ENCODE results near the gene OR52J3. TPM values are rescaled to one million over a fixed set of nuclear protein-coding genes. Genes with fewer than 3 reads are reported as not detected.

Gene OR52J3
- polyA plus RNA-seq, 1 donor (not counting 4 experiments of a cell fraction or from before 2014, with no cell fraction given), result not detected

DNA sequence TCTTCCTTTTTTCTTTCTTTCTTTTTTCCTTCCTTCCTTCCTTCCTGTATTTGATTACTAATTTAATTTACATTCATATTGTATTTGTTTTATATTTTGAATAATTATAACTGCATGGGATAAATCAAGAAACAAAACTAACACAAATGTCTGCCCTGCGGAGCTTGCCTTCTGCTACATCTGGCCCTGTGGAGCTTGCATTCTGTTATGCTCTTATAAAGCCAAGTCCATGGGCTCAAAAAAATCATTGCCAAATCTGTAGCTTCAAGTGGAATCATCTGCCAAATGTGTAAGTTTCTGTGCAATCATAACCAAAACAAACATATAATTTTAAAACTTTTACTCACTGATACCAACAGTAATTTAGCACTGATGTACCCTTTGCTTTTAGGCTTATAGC is 8.0 kb upstream of the OR52J3 start:
- no peak overlapping the region for H3K4me3 ChIP-seq (ENCODE audit: control insufficient read depth in 2 of 3, extremely low read depth in 1 of 3, insufficient read depth in 2 of 3, low read depth in 1 of 3, low read length in 3 of 3)
- no peak overlapping the region for H3K27ac ChIP-seq (ENCODE audit: control insufficient read depth, insufficient read depth, low read length)
- DNase-seq (ENCODE audit: low read depth, low spot score) (no peak), FAIRE-seq (no peak)
- H3K4me2 ChIP-seq (ENCODE audit: control insufficient read depth, extremely low read depth, insufficient read depth, low read depth, low read length), result no peak overlapping the region
- H3K9me1 ChIP-seq (ENCODE audit: control insufficient read depth, extremely low read depth, insufficient read depth, low read length), result no peaks in the 10 kb centered on the region
- H2AFZ ChIP-seq (ENCODE audit: control insufficient read depth, low read length), result no peak overlapping the region
- H4K20me1 ChIP-seq (ENCODE audit: control insufficient read depth, extremely low read depth, insufficient read depth, low read length), result no peaks in the 10 kb centered on the region
- no peaks in the 10 kb centered on the region for H3K36me3 ChIP-seq (ENCODE audit: control insufficient read depth in 2 of 2, extremely low read depth in 1 of 2, insufficient read depth in 2 of 2, low read length in 2 of 2)
- H3K79me2 ChIP-seq (ENCODE audit: control insufficient read depth, insufficient read depth, low read length), result no peaks in the 10 kb centered on the region
- no peak overlapping the region for H3K9ac ChIP-seq (ENCODE audit: control insufficient read depth, extremely low read depth, insufficient read depth, low read length)
- H3K9me3 ChIP-seq (ENCODE audit: control insufficient read depth, low read depth, low read length), result no peaks in the 10 kb centered on the region
- dilution Hi-C loops (cut with MboI; ENCODE audit: extremely low pct_ligation_motif_present, low sequenced_read_pairs), result no loop called here
- no peaks in the 10 kb centered on the region for H3K4me1 ChIP-seq (ENCODE audit: control insufficient read depth, extremely low read depth, insufficient read depth, low read length)
- TF ChIP-seq EZH2 (IDR thresholded peaks at IDR 0.05; ENCODE audit: low read length), result no peak
- TF ChIP-seq, protein P1, sequence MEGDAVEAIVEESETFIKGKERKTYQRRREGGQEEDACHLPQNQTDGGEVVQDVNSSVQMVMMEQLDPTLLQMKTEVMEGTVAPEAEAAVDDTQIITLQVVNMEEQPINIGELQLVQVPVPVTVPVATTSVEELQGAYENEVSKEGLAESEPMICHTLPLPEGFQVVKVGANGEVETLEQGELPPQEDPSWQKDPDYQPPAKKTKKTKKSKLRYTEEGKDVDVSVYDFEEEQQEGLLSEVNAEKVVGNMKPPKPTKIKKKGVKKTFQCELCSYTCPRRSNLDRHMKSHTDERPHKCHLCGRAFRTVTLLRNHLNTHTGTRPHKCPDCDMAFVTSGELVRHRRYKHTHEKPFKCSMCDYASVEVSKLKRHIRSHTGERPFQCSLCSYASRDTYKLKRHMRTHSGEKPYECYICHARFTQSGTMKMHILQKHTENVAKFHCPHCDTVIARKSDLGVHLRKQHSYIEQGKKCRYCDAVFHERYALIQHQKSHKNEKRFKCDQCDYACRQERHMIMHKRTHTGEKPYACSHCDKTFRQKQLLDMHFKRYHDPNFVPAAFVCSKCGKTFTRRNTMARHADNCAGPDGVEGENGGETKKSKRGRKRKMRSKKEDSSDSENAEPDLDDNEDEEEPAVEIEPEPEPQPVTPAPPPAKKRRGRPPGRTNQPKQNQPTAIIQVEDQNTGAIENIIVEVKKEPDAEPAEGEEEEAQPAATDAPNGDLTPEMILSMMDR (optimal IDR thresholded peaks at IDR 0.05 in 1 of 3, IDR thresholded peaks at IDR 0.05 in 1 of 3, conservative IDR thresholded peaks at IDR 0.05 in 1 of 3; ENCODE audit: extremely low read depth in 1 of 3, insufficient read depth in 2 of 3, low read length in 3 of 3), result no peak
- H3K27me3 ChIP-seq (ENCODE audit: control insufficient read depth, extremely low read depth, insufficient read depth, low read length), result no peaks in the 10 kb centered on the region

DNA sequence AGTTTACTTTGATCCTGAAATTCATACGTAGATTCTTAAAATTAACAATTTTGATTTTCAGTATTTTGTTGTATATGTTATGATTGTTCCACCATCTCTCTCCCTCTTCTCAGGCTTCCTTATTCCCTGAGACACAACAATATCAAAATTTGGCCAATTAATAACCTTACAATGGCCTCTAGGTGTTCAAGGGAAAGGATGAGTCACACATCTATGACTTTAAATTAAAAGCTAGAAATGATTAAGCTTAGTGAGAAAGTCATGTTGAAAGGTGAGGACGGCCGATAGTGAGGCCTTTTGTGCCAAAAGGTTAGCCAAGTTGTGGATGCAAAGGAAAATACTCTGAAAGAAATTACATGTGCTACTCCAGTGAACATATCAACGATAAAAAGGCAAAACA is 5.5 kb upstream of the OR52J3 start:
- FAIRE-seq (no peak), DNase-seq (ENCODE audit: low read depth, low spot score) (no peak)
- H3K4me1 ChIP-seq (ENCODE audit: control insufficient read depth, extremely low read depth, insufficient read depth, low read length), result no peaks in the 10 kb centered on the region
- no peaks in the 10 kb centered on the region for H3K36me3 ChIP-seq (ENCODE audit: control insufficient read depth in 2 of 2, extremely low read depth in 1 of 2, insufficient read depth in 2 of 2, low read length in 2 of 2)
- dilution Hi-C loops (cut with MboI; ENCODE audit: extremely low pct_ligation_motif_present, low sequenced_read_pairs), result no loop called here
- TF ChIP-seq, protein P1 (optimal IDR thresholded peaks at IDR 0.05 in 1 of 3, IDR thresholded peaks at IDR 0.05 in 1 of 3, conservative IDR thresholded peaks at IDR 0.05 in 1 of 3; ENCODE audit: extremely low read depth in 1 of 3, insufficient read depth in 2 of 3, low read length in 3 of 3), result no peak
- no peak for TF ChIP-seq EZH2 (IDR thresholded peaks at IDR 0.05; ENCODE audit: low read length)
- H2AFZ ChIP-seq (ENCODE audit: control insufficient read depth, low read length), result no peak overlapping the region
- no peak overlapping the region for H3K27ac ChIP-seq (ENCODE audit: control insufficient read depth, insufficient read depth, low read length)
- H3K79me2 ChIP-seq (ENCODE audit: control insufficient read depth, insufficient read depth, low read length), result no peaks in the 10 kb centered on the region
- no peaks in the 10 kb centered on the region for H3K9me3 ChIP-seq (ENCODE audit: control insufficient read depth, low read depth, low read length)
- H3K9me1 ChIP-seq (ENCODE audit: control insufficient read depth, extremely low read depth, insufficient read depth, low read length), result no peaks in the 10 kb centered on the region
- H3K27me3 ChIP-seq (ENCODE audit: control insufficient read depth, extremely low read depth, insufficient read depth, low read length), result no peaks in the 10 kb centered on the region
- no peak overlapping the region for H3K9ac ChIP-seq (ENCODE audit: control insufficient read depth, extremely low read depth, insufficient read depth, low read length)
- no peak overlapping the region for H3K4me3 ChIP-seq (ENCODE audit: control insufficient read depth in 2 of 3, extremely low read depth in 1 of 3, insufficient read depth in 2 of 3, low read depth in 1 of 3, low read length in 3 of 3)
- H4K20me1 ChIP-seq (ENCODE audit: control insufficient read depth, extremely low read depth, insufficient read depth, low read length), result no peaks in the 10 kb centered on the region
- no peak overlapping the region for H3K4me2 ChIP-seq (ENCODE audit: control insufficient read depth, extremely low read depth, insufficient read depth, low read depth, low read length)

Data from keratinocyte (primary cell).